ENCODE data around the gene TBC1D23.

- TF ChIP-seq CTCF (IDR thresholded peaks at IDR 0.05; ENCODE audit: insufficient read depth, low read depth, low read length), result no peak
- no peak for TF ChIP-seq EZH2 (IDR thresholded peaks at IDR 0.05; ENCODE audit: insufficient read depth, low read length)
Observed at GRCh38 chr3:100333051-100333450, 72.3 kb downstream of the TBC1D23 start.

All from astrocyte (in vitro differentiated cells and primary cell).